Small intestine (tissue), 7 donors: ENCODE measurements around the gene XPO5. TPM values are rescaled to one million over a fixed set of nuclear protein-coding genes. Genes with fewer than 3 reads are reported as not detected.

Experiments
- DNase-seq, 2 donors: peaks; one replicate each; pipeline versions ENCODE4 v3.0.0 to v3.0.0-alpha.2; 2013
- FAIRE-seq: peaks from 2 replicates; lab custom pipeline; 2012; peaks lifted over from hg19 to GRCh38; lab: Jason Lieb, UNC
- H3K27ac ChIP-seq, 3 donors: one replicate each; pipeline ENCODE4 v1.5.1; 2013; ENCODE audit warnings: low read length in 2 of 3, mild to moderate bottlenecking in 2 of 3, control low read depth in 1 of 3, inconsistent platforms in 1 of 3, low read depth in 1 of 3, moderate library complexity in 1 of 3
- H3K27me3 ChIP-seq, 3 donors: one replicate each; pipeline ENCODE4 v1.6.1; 2013; ENCODE audit warnings: low read length in 3 of 3, inconsistent platforms in 1 of 3; ENCODE audit not compliant: control insufficient read depth in 3 of 3, insufficient read depth in 3 of 3
- H3K36me3 ChIP-seq, 3 donors: one replicate each; pipeline ENCODE4 v1.6.1; 2013; ENCODE audit warnings: low read length in 3 of 3, inconsistent platforms in 1 of 3, low read depth in 1 of 3, mild to moderate bottlenecking in 1 of 3, moderate library complexity in 1 of 3; ENCODE audit not compliant: control insufficient read depth in 3 of 3, insufficient read depth in 2 of 3
- H3K4me1 ChIP-seq, 3 donors: one replicate each; pipeline ENCODE4 v1.6.1; 2013; ENCODE audit warnings: low read length in 2 of 3, inconsistent platforms in 1 of 3, low read depth in 1 of 3, mild to moderate bottlenecking in 1 of 3, moderate library complexity in 1 of 3; ENCODE audit not compliant: control insufficient read depth in 3 of 3, insufficient read depth in 2 of 3
- H3K4me3 ChIP-seq, 3 donors: one replicate each; pipeline ENCODE4 v1.5.1; 2013; ENCODE audit warnings: low read length in 3 of 3, control low read depth in 1 of 3, inconsistent platforms in 1 of 3, low read depth in 1 of 3, mild to moderate bottlenecking in 1 of 3, moderate library complexity in 1 of 3
- H3K9me3 ChIP-seq, 2 donors: one replicate each; pipeline ENCODE4 v1.6.1; 2013; ENCODE audit warnings: low read depth in 1 of 2, low read length in 1 of 2; ENCODE audit not compliant: control insufficient read depth in 2 of 2, insufficient read depth in 1 of 2
- WGBS, 3 donors: extraction: QIAGEN DNeasy Blood & Tissue Kit; methylation state at CpG; one replicate each; pipeline ENCODE4 v1.1.7; 2013; 5-methylcytosine and 5-hydroxymethylcytosine counted together
- polyA plus RNA-seq, 4 donors: library from polyadenylated mRNA; stranded (reverse) in 3 of 4; unstranded in 1 of 4; fragments of 200-250 nt in 3 of 4; fragments of 120-200 nt in 1 of 4; gene quantifications; one replicate each; pipeline versions ENCODE4 v1.2.1 to v1.2.3, GENCODE V29; 2013
- donor health status: healthy with polysubstance abuse.
- donor health status: control.
- donor health status: control.
- donor health status: Bipolar disorder and iron deficiency.
- donor health status: healthy.

XPO5 gene
- polyA plus RNA-seq, 4 donors: 5.1 to 26.0 (median 8.8) TPM

GRCh38 chr6:43495409-43495941 is 80.4 kb downstream of the XPO5 start:
- no peaks in the 10 kb centered on the region for H3K9me3 ChIP-seq
- no peaks in the 10 kb centered on the region for H3K27me3 ChIP-seq
- peak; percentile 45 to 61 for DNase-seq
- WGBS, 3 donors: 76 to 81% (median 76%) methylated on average over 4 of the region's 4 CpGs
- H3K4me1 ChIP-seq: peaks cover 13 to 53% (median 23%) of the 10 kb centered on the region in 3 donors
- H3K4me3 ChIP-seq: no peak overlapping the region
- H3K36me3 ChIP-seq: peaks cover 0 to 74% (median 8%) of the 10 kb centered on the region in 3 donors
- peak overlapping the region in 1 of 3 donors; percentile 17 for H3K27ac ChIP-seq
- no peak for FAIRE-seq

- DNase-seq: no peak
- WGBS, 3 donors: 91 to 94% (median 93%) methylated on average over 4 of the region's 4 CpGs
- H3K36me3 ChIP-seq: peaks cover 0 to 71% (median 4%) of the 10 kb centered on the region in 3 donors
- H3K4me3 ChIP-seq: no peak overlapping the region
- peak overlapping the region in 1 of 3 donors; percentile 93 for H3K27ac ChIP-seq
- no peak for FAIRE-seq
- H3K9me3 ChIP-seq: no peaks in the 10 kb centered on the region
- H3K27me3 ChIP-seq: no peaks in the 10 kb centered on the region
- peaks cover 13 to 53% (median 27%) of the 10 kb centered on the region in 3 donors for H3K4me1 ChIP-seq
These were observed 81.1 kb downstream of the XPO5 start for GRCh38 chr6:43494766-43495165.

- DNase-seq (no peak), FAIRE-seq (no peak)
- Histone ChIP-seq H3K36me3 (peaks cover 0 to 71% (median 3%) of the 10 kb centered on the region in 3 donors), H3K4me1 (peaks cover 13 to 53% (median 27%) of the 10 kb centered on the region in 3 donors), H3K9me3 (no peaks in the 10 kb centered on the region), H3K27me3 (no peaks in the 10 kb centered on the region), H3K27ac (peak overlapping the region; percentile 61 to 93 (median 70)), H3K4me3 (no peak overlapping the region)
- 73 to 93% (median 82%) methylated on average over 6 of the region's 6 CpGs for WGBS, 3 donors
These were observed 81.5 kb downstream of the XPO5 start for GRCh38 chr6:43494321-43494720.

- H3K4me3 ChIP-seq: no peak overlapping the region
- H3K4me1 ChIP-seq: peaks cover 13 to 53% (median 27%) of the 10 kb centered on the region in 3 donors
- DNase-seq: peak; percentile 90 to 96
- no peaks in the 10 kb centered on the region for H3K27me3 ChIP-seq
- FAIRE-seq: no peak
- peaks cover 0 to 71% (median 0%) of the 10 kb centered on the region in 3 donors for H3K36me3 ChIP-seq
- WGBS, 3 donors: 25 to 73% (median 50%) methylated on average over 7 of the region's 7 CpGs
- no peaks in the 10 kb centered on the region for H3K9me3 ChIP-seq
- peak overlapping the region; percentile 61 to 93 (median 79) for H3K27ac ChIP-seq
These were observed 82.0 kb downstream of the XPO5 start for GRCh38 chr6:43493833-43494232.

GRCh38 chr6:43493230-43493629 is 82.6 kb downstream of the XPO5 start:
- no peak for FAIRE-seq
- DNase-seq: no peak
- H3K27me3 ChIP-seq: no peaks in the 10 kb centered on the region
- peaks cover 13 to 57% (median 27%) of the 10 kb centered on the region in 3 donors for H3K4me1 ChIP-seq
- H3K27ac ChIP-seq: peak overlapping the region in 2 of 3 donors; percentile 79 to 93
- WGBS, 3 donors: 36 to 68% (median 51%) methylated on average over 2 of the region's 2 CpGs
- peaks cover 0 to 69% (median 0%) of the 10 kb centered on the region in 3 donors for H3K36me3 ChIP-seq
- H3K9me3 ChIP-seq: no peaks in the 10 kb centered on the region
- no peak overlapping the region for H3K4me3 ChIP-seq

- H3K36me3 ChIP-seq: peaks cover 0 to 63% (median 0%) of the 10 kb centered on the region in 3 donors
- H3K4me1 ChIP-seq: peaks cover 13 to 58% (median 27%) of the 10 kb centered on the region in 3 donors
- 57 to 71% (median 66%) methylated on average over 3 of the region's 3 CpGs for WGBS, 3 donors
- H3K9me3 ChIP-seq: no peaks in the 10 kb centered on the region
- no peak for DNase-seq
- peak overlapping the region in 2 of 3 donors; percentile 79 to 93 for H3K27ac ChIP-seq
- H3K27me3 ChIP-seq: no peaks in the 10 kb centered on the region
- no peak overlapping the region for H3K4me3 ChIP-seq
- no peak for FAIRE-seq
These were observed 83.2 kb downstream of the XPO5 start for GRCh38 chr6:43492673-43493072.

GRCh38 chr6:43491750-43492661 is 83.8 kb downstream of the XPO5 start:
- no peaks in the 10 kb centered on the region for H3K9me3 ChIP-seq
- peaks cover 13 to 58% (median 27%) of the 10 kb centered on the region in 3 donors for H3K4me1 ChIP-seq
- peaks cover 0 to 57% (median 0%) of the 10 kb centered on the region in 3 donors for H3K36me3 ChIP-seq
- no peak for FAIRE-seq
- no peak overlapping the region for H3K4me3 ChIP-seq
- peak; percentile 59 to 84 for DNase-seq
- H3K27ac ChIP-seq: peak overlapping the region in 2 of 3 donors; percentile 79 to 93
- H3K27me3 ChIP-seq: no peaks in the 10 kb centered on the region
- WGBS, 3 donors: 14 to 43% (median 36%) methylated on average over 10 of the region's 10 CpGs

- Histone ChIP-seq H3K9me3 (no peaks in the 10 kb centered on the region), H3K27me3 (no peaks in the 10 kb centered on the region), H3K4me3 (no peak overlapping the region), H3K36me3 (peaks cover 0 to 48% (median 2%) of the 10 kb centered on the region in 3 donors), H3K27ac (no peak overlapping the region), H3K4me1 (peaks cover 13 to 44% (median 27%) of the 10 kb centered on the region in 3 donors)
- no peak for FAIRE-seq
- 33 to 56% (median 34%) methylated on average over 6 of the region's 6 CpGs for WGBS, 3 donors
- peak; percentile 74 to 78 for DNase-seq
These were observed 85.3 kb downstream of the XPO5 start for GRCh38 chr6:43490523-43490939.
